ENCODE data around the gene ZNF488.
"Not testable (repeated sequence)": the region's sequence is repeated elsewhere in the genome, so short reads cannot be mapped to it uniquely, and the experiment has no call there.

ZNF488 gene

GRCh38 chr10:47409866-47410256 lies 25.8 kb upstream of the ZNF488 start:
- no peak for DNase-seq

GRCh38 chr10:47409171-47409865 lies 25.2 kb upstream of the ZNF488 start:
- DNase-seq = no peak

GRCh38 chr10:47408606-47409005 lies 24.5 kb upstream of the ZNF488 start:
- DNase-seq = no peak

- DNase-seq = no peak
Measured at GRCh38 chr10:47406870-47407691, 23.0 kb upstream of the ZNF488 start.

- no peak for DNase-seq
Measured at GRCh38 chr10:47406548-47406869, 22.4 kb upstream of the ZNF488 start.

GRCh38 chr10:47405857-47406547 lies 21.9 kb upstream of the ZNF488 start:
- no peak for DNase-seq

- DNase-seq = no peak
Measured at GRCh38 chr10:47404937-47405336, 20.8 kb upstream of the ZNF488 start.

GRCh38 chr10:47404446-47404845 lies 20.4 kb upstream of the ZNF488 start:
- no peak for DNase-seq

- no peak for DNase-seq
Measured at GRCh38 chr10:47403446-47404318, 19.6 kb upstream of the ZNF488 start.

- DNase-seq = no peak
Measured at GRCh38 chr10:47402641-47403301, 18.7 kb upstream of the ZNF488 start.

- no peak for DNase-seq
Measured at GRCh38 chr10:47401874-47402640, 18.0 kb upstream of the ZNF488 start.

- DNase-seq = no peak
Measured at GRCh38 chr10:47401210-47401609, 17.1 kb upstream of the ZNF488 start.

GRCh38 chr10:47400786-47401185 lies 16.7 kb upstream of the ZNF488 start:
- DNase-seq = no peak

- no peak for DNase-seq
Measured at GRCh38 chr10:47400251-47400650, 16.2 kb upstream of the ZNF488 start.

- no peak for DNase-seq
Measured at GRCh38 chr10:47397256-47397655, 13.2 kb upstream of the ZNF488 start.

GRCh38 chr10:47396311-47396717 lies 12.2 kb upstream of the ZNF488 start:
- no peak for DNase-seq

- DNase-seq = no peak
Measured at GRCh38 chr10:47389619-47390018, 5.5 kb upstream of the ZNF488 start.

GRCh38 chr10:47388879-47389278 lies 4.8 kb upstream of the ZNF488 start:
- DNase-seq = no peak

GRCh38 chr10:47386104-47386503 lies 2.0 kb upstream of the ZNF488 start:
- DNase-seq = not testable (repeated sequence)

- DNase-seq = no peak
Measured at GRCh38 chr10:47383261-47384147, 589 bp downstream of the ZNF488 start.
